CD1c-positive myeloid dendritic cell (primary cell): ENCODE results near the gene POLD3.
"Not testable (repeated sequence)": the region's sequence is repeated elsewhere in the genome, so short reads cannot be mapped to it uniquely, and the experiment has no call there.

Source experiments
- DNase-seq: peaks from one replicate; pipeline ENCODE4 v3.0.0-alpha.2; 2016; ENCODE audit errors: extremely low spot score

The POLD3 gene

DNA sequence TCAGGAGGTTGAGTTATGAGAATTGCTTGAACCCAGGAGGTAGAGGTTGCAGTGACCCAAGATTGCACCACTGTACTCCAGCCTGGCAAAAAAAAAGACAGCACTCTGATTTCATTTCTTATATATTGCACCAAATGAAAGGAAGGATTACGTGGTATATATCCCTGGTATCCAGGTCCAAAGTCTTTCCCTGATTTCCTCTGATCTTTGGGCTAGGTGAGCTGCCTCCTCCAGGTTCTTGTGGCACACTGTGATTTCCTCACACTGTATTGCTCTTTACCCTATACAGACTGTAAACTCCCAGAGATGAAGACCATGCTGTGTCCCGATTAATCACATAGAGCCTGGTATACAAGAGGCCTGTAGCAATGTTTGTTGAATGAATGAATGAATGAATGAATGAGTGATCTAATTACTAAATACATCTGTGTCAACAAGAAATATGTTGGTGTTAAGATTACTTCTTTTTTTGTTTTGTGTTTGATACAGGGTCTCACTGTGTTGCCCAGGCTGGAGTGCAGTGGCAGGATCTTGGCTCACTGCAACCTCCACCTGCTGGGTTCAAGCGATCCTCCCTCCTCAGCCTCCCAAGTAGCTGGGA, 9.3 kb upstream of the POLD3 start:
- no peak for DNase-seq

DNA sequence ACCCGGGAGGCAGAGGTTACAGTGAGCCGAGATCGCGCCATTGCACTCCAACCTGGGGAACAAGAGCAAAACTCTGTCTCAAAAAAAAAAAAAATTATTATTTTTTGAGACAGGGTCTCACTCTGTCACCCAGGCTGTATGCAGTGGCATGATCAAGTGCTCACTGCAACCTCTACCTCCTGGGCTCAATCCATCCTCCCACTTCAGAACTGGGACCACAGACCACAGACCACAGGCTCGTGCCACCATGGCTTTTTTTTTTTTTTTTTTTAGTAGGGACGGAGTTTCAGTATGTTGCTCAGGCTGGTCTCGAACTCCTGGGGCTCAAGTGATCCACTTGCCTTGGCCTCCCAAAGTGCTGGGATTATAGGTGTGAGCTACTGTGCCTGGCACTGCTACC, 1.9 kb upstream of the POLD3 start:
- not testable (repeated sequence) for DNase-seq

DNA sequence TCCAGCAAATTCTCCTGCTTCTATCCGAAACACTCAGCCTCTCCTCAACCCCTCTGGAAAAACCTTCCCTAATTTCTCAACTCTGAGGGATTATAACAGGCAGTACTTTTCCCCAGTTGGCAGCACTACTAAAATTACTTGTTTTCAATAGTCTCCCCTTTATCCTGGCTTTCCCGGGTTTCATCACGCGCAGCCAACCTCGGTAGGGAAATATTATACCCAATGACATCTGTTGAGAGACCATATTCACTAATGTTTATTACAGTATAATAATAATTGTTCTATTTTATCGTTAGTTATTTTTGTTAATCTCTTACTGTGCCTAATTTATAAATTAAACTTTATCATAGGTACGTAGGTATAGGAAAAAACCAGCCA, 330 bp upstream of the POLD3 start:
- DNase-seq, result no peak

GRCh38 chr11:74593463-74593862, 1.1 kb downstream of the POLD3 start:
- DNase-seq, result no peak

DNA sequence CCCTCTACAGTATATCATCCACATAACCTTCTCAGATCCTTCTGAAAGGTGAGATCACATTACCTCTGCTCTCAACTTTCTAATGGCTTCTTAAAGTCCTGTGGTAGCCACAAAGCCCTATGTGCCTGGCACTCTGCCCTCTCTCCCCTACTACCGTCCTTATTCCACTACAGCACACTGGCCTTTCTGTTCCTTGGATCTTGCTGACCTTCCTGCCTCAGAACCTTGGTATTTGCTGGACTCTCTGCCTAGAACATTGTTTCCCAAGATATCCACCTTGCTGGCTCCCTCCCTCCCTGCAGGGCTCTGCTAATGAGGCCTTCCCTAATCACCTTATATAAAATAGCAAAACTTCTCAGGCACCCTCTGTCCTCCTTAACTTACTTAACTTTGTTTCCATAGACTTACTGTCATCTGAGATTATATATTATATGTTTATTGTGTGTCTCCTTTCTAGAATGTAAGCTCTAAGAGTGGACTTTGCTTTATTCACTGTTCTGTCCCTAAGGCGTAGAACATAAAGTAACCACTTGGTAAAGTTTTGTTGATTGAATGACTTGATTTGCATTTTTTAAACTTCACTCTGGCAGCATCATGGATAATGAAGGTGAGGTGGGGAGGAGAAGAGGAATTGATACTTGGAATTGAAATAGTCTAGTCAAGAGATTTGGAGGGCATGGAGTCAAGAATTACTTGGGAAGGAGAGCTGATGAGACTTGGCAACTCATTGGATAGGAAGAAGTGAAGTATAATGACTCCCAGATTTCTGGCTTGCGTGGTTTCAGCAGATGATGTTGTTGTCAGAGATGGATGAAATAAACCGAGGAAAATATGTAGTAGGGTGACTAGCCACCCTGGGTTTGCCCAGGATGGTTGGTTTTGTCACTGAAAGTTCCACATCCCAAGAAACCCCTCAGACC, 10.5 kb downstream of the POLD3 start:
- DNase-seq, result no peak

DNA sequence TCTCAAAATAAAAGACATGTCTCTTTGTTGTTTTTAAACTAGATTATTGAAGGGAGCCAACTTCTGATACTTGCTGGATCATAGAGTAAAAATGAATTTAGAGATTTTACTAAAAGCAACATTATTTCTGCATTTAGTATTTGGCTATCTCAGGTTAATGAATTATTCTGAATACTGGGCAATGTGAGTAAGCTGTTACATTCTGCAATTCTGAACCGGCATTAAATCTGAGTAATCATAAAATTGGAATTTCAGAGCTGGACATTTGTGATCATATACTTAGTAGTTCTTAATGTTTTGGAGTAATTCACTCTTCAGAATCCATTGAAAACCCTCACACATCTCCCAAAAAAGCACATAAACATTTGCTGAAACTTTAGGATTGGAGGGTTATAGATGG, 11.5 kb downstream of the POLD3 start:
- DNase-seq, result no peak

GRCh38 chr11:74604311-74604710, 11.9 kb downstream of the POLD3 start:
- no peak for DNase-seq

- no peak for DNase-seq
Observed at GRCh38 chr11:74605403-74605802, 13.0 kb downstream of the POLD3 start.

DNA sequence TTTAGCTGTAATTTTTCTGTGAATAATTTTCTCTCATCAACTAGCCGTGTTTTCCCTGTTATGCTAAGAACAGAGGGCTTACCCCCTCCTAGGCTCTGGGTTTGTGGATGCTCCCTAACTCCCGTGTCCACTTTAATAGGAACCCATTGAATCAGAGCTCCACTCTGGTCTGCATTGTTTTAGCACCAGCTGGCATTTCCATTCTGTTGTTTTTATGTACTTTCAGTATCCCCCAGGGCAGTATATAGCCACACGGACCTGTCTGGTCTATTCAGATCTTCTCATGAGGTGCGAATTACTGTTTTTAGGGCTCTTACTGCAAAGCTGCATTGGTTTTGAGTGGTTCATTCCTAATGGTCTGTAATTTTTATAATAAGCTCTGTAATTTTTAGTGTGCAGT, 16.0 kb downstream of the POLD3 start:
- DNase-seq, result no peak

- DNase-seq, result peak; percentile 82
Observed at GRCh38 chr11:74611369-74611861, 19.0 kb downstream of the POLD3 start.

GRCh38 chr11:74612877-74613276, 20.5 kb downstream of the POLD3 start:
- DNase-seq, result no peak

DNA sequence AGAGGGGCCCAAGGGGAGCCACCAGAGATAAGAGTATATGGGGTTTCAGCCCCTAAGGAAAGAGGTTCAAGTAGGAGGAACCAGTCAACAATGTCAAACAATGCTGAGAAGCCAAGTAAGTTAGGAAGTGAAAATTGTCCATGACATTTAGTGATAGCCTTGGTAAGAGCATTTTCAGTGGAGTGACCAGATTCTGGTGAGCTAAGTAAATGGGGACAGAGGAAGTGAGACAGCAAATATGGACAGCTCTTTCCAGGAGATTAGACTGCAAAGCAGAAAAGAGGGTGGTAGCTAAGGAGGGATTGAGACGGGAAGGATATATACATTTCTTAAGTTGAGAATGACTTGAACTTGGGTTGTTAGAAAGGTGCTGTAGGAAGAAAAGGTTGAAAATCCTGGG, 22.9 kb downstream of the POLD3 start:
- peak; percentile 71 for DNase-seq

GRCh38 chr11:74615988-74616387, 23.6 kb downstream of the POLD3 start:
- DNase-seq, result no peak

- no peak for DNase-seq
Observed at GRCh38 chr11:74620531-74620930, 28.1 kb downstream of the POLD3 start.

DNA sequence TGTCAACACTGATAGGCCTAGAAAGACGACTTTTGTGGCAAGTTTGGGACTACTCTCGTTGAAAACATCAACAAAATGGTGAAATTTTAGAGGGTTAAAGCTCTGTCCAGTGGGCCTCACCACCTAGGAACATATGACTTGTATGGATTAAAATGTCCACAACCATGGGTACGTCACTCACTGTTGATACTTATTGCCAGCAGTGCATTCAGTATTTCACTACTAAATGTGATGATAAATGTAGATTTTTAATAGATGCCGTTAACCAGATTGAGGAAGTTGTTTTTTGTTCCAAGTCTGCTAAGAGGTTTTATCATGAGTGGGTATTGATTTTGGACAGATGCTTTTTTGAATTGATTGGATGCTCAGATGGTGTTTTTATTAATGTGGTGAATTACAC, 33.7 kb downstream of the POLD3 start:
- DNase-seq, result no peak

GRCh38 chr11:74626604-74627003, 34.2 kb downstream of the POLD3 start:
- DNase-seq, result no peak

- no peak for DNase-seq
Observed at GRCh38 chr11:74627381-74627780, 35.0 kb downstream of the POLD3 start.

GRCh38 chr11:74630043-74630442, 37.7 kb downstream of the POLD3 start:
- DNase-seq, result peak; percentile 76

GRCh38 chr11:74633406-74634393, 41.3 kb downstream of the POLD3 start:
- no peak for DNase-seq

DNA sequence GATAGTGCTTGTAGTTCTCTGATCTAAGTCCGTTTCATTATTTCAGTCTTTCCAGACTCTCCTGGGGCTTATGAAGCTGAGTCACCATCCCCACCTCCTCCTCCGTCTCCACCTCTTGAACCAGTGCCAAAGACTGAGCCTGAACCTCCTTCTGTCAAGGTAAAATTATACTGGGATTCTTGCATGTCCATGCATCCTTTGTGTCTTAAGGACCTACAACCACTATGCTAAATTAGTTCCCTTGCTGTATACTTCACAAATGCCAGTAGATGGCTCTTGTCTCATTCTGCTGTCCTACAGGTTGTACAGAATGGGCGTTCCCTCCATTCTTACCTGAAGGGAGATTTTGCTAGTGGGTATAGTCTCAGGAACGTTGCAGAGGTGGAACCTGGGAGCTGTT, 42.2 kb downstream of the POLD3 start:
- no peak for DNase-seq

DNA sequence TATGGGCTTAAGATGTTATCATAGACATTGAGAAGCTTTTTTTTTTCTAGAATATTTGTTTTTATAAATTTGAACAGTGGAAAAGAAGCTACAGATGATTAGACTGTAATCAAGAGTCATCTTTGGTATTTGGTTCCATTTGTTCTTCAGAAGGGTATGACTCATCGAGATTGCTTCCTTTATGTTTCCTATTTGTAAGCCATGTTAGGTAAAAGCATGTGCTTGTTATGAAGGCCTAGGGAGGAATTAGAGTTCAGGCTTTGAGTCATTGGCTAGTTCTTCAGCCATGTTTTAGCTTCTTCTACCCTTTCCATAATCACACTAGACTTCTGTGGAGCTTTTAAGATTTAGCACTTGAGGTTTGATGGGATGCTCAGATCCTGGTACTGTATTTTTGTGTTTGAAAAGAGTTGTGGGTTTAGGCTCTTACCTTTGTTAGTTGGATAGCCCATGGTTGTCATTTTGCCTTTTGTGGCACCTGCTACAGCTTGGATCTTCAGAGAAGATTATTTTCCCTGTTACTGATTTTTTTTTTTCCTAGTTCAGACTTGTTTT, 44.3 kb downstream of the POLD3 start:
- peak; percentile 62 for DNase-seq

GRCh38 chr11:74637700-74638099, 45.3 kb downstream of the POLD3 start:
- DNase-seq, result no peak
